Fibroblast of upper back skin (primary cell): Measurements from ENCODE around the gene TBC1D23.

Experiments used
- DNase-seq: peaks from one replicate; pipeline ENCODE4 v3.0.0-alpha.2; 2013

TBC1D23 gene

DNA sequence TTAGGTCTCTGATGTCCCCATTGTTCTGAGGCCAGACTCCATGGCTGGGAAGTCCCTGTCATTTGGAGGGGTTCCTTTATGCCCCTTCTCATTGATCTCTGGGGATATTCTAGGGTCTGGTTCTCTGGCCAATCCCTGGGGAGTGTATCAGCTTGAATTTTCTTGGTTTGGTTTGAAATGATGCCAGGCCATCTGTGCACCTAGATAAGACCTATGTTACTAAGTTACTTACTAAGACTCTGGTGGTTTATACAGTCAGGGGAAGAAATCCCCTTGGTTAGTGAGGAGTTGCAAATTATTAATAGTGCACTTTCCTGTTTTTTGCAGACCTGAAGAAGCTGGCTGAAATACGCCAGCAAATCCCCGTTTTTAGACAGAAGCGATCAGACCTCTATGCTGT is 94.1 kb downstream of the TBC1D23 start:
- DNase-seq = no peak

GRCh38 chr3:100358413-100358812 is 97.6 kb downstream of the TBC1D23 start:
- no peak for DNase-seq

GRCh38 chr3:100359035-100359434 is 98.2 kb downstream of the TBC1D23 start:
- DNase-seq = no peak

DNA sequence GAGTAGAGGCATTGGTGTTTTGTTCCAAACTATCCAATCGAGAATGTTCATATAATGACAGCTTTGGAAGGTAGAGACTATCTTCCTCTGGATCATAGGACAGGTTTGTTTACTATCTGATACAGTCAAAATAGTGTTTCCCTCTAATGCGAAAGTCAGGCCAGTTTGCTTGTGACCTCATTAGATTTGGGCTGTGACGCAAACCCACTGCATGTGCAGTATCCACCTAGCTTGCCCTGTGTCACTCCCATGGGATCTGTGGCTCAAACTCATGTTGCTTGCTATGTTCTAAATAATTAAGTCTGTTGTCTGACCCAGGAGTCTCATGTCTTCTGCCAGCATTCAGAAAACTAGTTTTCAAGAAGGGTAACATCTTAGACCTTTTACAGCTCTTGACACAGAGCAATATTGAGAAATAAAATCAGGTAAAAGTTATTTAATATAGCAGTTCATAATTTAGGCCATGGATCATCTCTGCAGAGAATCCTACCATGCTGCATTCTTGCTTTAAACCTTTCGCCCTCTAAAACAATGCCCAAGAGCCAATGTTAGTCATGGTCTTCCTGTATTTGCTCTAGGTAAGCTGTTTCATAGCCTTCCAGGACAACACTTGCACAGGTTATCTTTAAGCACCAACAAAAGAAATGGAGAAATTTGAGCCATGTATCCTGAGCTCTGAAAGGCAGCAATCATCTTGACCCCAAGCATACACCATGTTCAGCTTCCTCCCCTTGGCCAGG is 100.1 kb downstream of the TBC1D23 start:
- DNase-seq = no peak

- DNase-seq = no peak
These were observed 101.1 kb downstream of the TBC1D23 start for GRCh38 chr3:100361897-100362296.

GRCh38 chr3:100364421-100364820 is 103.6 kb downstream of the TBC1D23 start:
- DNase-seq = no peak

DNA sequence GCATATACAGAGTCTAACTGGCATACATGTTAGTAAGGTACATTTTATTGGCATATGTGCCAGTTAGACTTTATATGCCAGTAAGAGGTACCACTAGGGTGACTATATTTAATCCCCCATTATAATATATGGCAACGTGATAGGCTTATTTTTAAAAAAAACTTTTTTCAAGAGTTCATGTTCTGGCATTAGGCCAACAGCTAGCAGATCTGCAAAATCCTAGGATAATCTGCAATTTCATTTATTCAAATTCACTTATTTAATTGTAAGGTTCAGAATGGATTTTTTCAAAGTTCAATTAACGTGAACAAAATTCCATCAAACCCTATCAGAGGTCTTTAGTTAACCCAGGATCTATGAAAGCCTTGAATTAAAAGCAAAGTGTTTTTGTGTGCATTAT is 105.6 kb downstream of the TBC1D23 start:
- DNase-seq = no peak

DNA sequence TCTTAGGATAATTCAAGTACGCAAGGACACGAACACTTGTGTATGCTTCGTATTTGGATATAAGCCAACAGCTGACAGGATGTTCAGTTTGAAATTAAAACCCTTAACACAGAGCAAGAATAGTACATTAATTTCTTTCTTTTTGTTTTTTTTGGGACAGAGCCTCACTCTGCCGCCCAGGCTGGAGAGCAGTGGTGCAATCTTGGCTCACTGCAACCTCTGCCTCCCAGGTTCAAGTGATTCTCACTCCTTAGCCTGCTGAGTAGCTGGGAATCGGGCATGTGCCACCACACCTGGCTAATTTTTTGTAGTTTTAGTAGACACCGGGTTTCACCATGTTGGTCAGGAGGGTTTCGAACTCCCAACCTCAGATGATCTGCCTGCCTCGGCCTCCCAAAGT is 107.6 kb downstream of the TBC1D23 start:
- DNase-seq = no peak

DNA sequence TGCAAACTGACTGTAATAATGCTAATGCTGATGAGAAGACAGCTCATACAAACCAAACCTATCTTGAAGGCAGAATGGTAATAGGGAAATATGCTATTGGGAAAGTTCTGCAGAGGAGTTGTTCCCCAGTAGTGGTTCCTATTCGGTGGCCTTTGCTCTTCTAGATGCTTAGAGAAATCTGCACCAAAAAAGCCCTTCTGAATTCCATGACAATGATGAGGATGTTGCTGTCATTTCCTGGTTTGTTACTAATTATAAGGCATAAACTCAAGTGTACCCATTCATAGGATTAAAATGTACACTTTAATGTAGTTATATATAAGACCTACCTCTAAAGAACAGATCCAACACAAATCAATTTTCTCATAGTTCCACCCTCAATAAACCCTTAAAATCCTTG is 110.0 kb downstream of the TBC1D23 start:
- DNase-seq = peak; percentile 6

DNA sequence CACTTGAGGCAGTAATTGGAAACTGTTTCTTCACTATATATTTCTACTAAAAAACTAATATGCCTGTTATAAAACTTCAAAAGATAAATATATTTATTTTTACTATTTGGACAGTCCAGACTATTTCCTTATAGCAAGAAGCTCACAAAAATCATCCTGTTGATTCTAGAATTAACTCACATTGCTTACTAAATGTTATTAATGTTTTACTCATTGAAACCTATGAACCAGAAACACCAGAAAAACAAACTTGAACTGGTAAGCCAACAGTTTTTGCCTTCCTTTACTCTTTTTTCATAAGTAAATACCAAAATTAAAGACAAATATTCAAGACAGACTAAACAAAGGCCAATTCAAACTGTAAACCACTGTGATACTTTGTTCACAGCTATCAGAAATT is 113.7 kb downstream of the TBC1D23 start:
- DNase-seq = no peak
